DND-41 (cell line): Measurements from ENCODE around the gene TEP1.

Experiments
- ATAC-seq: fragments of 200-7000 bp; cut with Tn5 transposase; 3 replicates; pipeline ENCODE4 v1.9.1; 2021; ENCODE audit warnings: low read depth; ENCODE audit not compliant: insufficient read depth
- DNase-seq: peaks from one replicate; pipeline ENCODE4 v3.0.0-alpha.2; 2020
- H2AFZ ChIP-seq: 2 replicates; pipeline ENCODE4 v1.6.0; 2012; ENCODE audit warnings: low read depth, low read length
- H3K27ac ChIP-seq: 2 replicates; pipeline ENCODE4 v1.5.1; 2012; ENCODE audit warnings: low read length, inconsistent platforms
- H3K27me3 ChIP-seq: fragments of 200-600 bp; sonication (generic); 2 replicates; pipeline ENCODE4 v1.6.0; 2012; ENCODE audit warnings: low read length, mild to moderate bottlenecking, inconsistent platforms; ENCODE audit not compliant: insufficient read depth, poor library complexity
- H3K36me3 ChIP-seq: 2 replicates; pipeline ENCODE4 v1.5.1; 2012; ENCODE audit warnings: low read length, inconsistent platforms; ENCODE audit not compliant: insufficient read depth
- H3K4me1 ChIP-seq: 2 replicates; pipeline ENCODE4 v1.5.1; 2012; ENCODE audit warnings: mild to moderate bottlenecking, low read length; ENCODE audit not compliant: insufficient read depth
- H3K4me2 ChIP-seq: 2 replicates; pipeline ENCODE4 v1.6.0; 2012; ENCODE audit warnings: mild to moderate bottlenecking, moderate library complexity, low read length, inconsistent platforms; ENCODE audit not compliant: insufficient read depth
- H3K4me3 ChIP-seq, 2 experiments: fragments of 200-600 bp in 1 of 2; shearing (Covaris generic) in 1 of 2; 2 replicates each; pipeline ENCODE4 v1.5.1; 2012 to 2016; ENCODE audit warnings: inconsistent platforms in 2 of 2, low read length in 2 of 2, mild to moderate bottlenecking in 2 of 2, low read depth in 1 of 2, moderate library complexity in 1 of 2
- H3K79me2 ChIP-seq: 2 replicates; pipeline ENCODE4 v1.6.0; 2012; ENCODE audit warnings: low read length, inconsistent platforms; ENCODE audit not compliant: insufficient read depth
- H3K9ac ChIP-seq: 2 replicates; pipeline ENCODE4 v1.6.0; 2012; ENCODE audit warnings: low read depth, mild to moderate bottlenecking, inconsistent platforms, low read length, moderate library complexity
- H3K9me3 ChIP-seq: 2 replicates; pipeline ENCODE4 v1.5.1; 2012; ENCODE audit warnings: low read length, moderate library complexity, mild to moderate bottlenecking, inconsistent platforms; ENCODE audit not compliant: insufficient read depth, severe bottlenecking
- H4K20me1 ChIP-seq: 2 replicates; pipeline ENCODE4 v1.6.0; 2012; ENCODE audit warnings: low read length; ENCODE audit not compliant: insufficient read depth
- EZH2 ChIP-seq: IDR thresholded peaks from 3 replicates; pipeline ENCODE4 v1.6.1; 2012; ENCODE audit warnings: borderline replicate concordance, low read depth, mild to moderate bottlenecking, moderate library complexity, low read length, inconsistent platforms; ENCODE audit not compliant: severe bottlenecking
- TF ChIP-seq, protein P1 (sequence below): IDR thresholded peaks from 2 replicates; pipeline ENCODE4 v1.5.1; 2012; ENCODE audit warnings: borderline replicate concordance, low read length, moderate library complexity, mild to moderate bottlenecking; ENCODE audit not compliant: poor library complexity, severe bottlenecking; ENCODE audit errors: extremely low read depth

Gene TEP1

DNA sequence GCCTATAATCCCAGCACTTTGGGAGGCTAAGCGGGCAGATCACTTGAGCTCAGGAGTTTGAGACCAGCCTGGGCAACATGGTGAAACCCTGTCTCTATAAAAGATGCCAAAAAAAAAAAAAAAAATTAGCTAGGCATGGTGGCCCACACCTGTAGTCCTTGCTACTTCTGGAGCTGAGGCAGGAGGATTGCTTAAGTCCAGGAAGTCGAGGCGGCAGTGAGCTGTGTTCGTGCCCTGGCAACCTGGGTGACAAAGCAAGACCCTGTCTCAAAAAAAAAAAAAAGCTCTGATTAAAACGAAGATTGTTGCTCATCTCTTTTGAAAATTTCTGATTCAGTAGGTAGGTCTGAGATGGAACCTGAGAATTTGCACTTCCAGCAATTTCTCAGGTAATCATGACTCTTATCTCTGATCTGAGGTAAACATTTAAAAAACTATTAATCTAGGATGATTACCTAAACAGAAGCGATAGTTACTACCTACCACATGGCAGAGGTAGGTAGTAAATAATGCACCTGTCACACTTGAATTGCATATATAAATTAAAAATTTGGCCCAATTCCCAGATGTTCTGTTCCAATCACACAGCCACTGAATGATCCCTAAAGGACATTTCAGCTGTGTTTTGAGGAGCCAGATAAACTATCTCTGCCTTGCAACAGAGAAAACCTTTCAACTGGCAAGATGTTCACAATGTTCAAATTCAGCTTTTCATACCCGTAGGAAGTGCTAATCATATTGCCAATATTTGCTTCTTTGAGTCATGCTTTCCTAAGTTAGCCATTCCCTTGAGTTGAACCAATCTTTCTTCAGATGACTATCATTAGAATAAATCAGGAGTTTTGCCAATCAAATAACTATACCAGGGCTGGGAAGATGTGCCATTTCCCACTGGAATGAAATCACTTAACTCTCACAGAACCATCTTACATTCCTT is 4.2 kb upstream of the TEP1 start:
- TF ChIP-seq, protein P1, sequence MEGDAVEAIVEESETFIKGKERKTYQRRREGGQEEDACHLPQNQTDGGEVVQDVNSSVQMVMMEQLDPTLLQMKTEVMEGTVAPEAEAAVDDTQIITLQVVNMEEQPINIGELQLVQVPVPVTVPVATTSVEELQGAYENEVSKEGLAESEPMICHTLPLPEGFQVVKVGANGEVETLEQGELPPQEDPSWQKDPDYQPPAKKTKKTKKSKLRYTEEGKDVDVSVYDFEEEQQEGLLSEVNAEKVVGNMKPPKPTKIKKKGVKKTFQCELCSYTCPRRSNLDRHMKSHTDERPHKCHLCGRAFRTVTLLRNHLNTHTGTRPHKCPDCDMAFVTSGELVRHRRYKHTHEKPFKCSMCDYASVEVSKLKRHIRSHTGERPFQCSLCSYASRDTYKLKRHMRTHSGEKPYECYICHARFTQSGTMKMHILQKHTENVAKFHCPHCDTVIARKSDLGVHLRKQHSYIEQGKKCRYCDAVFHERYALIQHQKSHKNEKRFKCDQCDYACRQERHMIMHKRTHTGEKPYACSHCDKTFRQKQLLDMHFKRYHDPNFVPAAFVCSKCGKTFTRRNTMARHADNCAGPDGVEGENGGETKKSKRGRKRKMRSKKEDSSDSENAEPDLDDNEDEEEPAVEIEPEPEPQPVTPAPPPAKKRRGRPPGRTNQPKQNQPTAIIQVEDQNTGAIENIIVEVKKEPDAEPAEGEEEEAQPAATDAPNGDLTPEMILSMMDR, result no peak
- TF ChIP-seq EZH2, result no peak
- Histone ChIP-seq H4K20me1 (no peaks in the 10 kb centered on the region), H3K4me2 (no peak overlapping the region), H3K4me3 (no peak overlapping the region), H3K9ac (no peak overlapping the region), H3K27me3 (no peaks in the 10 kb centered on the region), H3K4me1 (peaks cover 24% of the 10 kb centered on the region), H3K36me3 (no peaks in the 10 kb centered on the region), H3K9me3 (no peaks in the 10 kb centered on the region), H3K79me2 (peaks cover 7% of the 10 kb centered on the region; the same call in 1 of the 2 replicates), H2AFZ (no peak overlapping the region), H3K27ac (no peak overlapping the region)
- ATAC-seq, result no peak
- DNase-seq, result no peak

DNA sequence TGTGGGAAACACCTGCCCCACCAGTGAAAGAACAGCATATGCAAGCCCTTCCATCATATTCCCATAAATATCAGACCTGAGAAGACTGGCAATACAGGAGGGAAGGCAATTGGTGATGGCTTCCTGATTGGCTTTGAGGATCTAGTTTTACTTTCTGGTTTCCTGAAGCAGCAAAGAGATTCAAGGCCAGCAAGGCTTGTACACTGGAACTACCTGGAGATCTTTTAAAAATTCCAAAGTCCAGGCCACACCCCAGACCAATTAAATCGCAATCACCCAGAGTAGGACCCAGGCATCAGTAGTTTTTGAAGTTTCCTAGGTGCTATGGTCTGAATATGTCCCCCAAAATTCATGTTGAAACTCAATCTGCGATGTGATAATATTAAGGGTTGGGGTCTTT is 2.9 kb upstream of the TEP1 start:
- DNase-seq (no peak), ATAC-seq (no peak)
- peaks cover 10% of the 10 kb centered on the region for H3K79me2 ChIP-seq
- peak overlapping the region; percentile 23; the same call in 1 of the 2 replicates for H3K27ac ChIP-seq
- H3K9me3 ChIP-seq, result no peaks in the 10 kb centered on the region
- H3K4me2 ChIP-seq, result peak overlapping the region; percentile 36; the same call in 1 of the 2 replicates
- peaks cover 34% of the 10 kb centered on the region for H3K4me1 ChIP-seq
- TF ChIP-seq, protein P1, result no peak
- no peak for TF ChIP-seq EZH2
- no peaks in the 10 kb centered on the region for H3K27me3 ChIP-seq
- H3K4me3 ChIP-seq, result no peak overlapping the region
- peak overlapping the region; percentile 89 for H2AFZ ChIP-seq
- H3K36me3 ChIP-seq, result no peaks in the 10 kb centered on the region
- no peak overlapping the region for H3K9ac ChIP-seq
- no peaks in the 10 kb centered on the region for H4K20me1 ChIP-seq

DNA sequence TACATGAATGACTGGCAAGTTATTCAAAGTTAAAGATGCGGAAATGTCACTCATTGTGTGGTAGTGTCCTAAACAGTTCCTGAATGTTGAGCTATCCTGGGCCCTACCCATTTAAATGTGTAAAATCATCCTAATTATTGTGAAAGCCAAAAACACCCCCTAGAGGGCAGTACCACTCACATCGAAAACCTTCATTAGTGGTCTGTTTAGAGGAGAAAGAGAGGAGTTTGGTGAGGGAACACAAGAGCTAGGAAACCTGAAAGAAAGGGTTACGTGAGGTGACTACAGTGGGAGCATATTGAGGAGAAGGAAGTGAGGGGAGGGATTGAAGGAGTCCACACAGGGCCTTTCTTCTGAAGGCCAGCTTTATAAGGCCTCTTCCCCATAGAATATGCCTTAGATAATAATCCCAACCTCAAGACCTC is 2.5 kb upstream of the TEP1 start:
- no peak overlapping the region for H3K9ac ChIP-seq
- peak; percentile 63 for ATAC-seq
- H3K4me1 ChIP-seq, result peaks cover 38% of the 10 kb centered on the region
- no peak overlapping the region for H3K4me3 ChIP-seq
- TF ChIP-seq, protein P1, result peak; percentile 83
- no peak for TF ChIP-seq EZH2
- peak overlapping the region; percentile 36; the same call in 1 of the 2 replicates for H3K4me2 ChIP-seq
- H3K27ac ChIP-seq, result peak overlapping the region; percentile 23; the same call in 1 of the 2 replicates
- peaks cover 10% of the 10 kb centered on the region for H3K79me2 ChIP-seq
- no peaks in the 10 kb centered on the region for H3K27me3 ChIP-seq
- no peaks in the 10 kb centered on the region for H3K9me3 ChIP-seq
- peak overlapping the region; percentile 89 for H2AFZ ChIP-seq
- DNase-seq, result peak; percentile 63
- no peaks in the 10 kb centered on the region for H3K36me3 ChIP-seq
- no peaks in the 10 kb centered on the region for H4K20me1 ChIP-seq
